Keratinocyte (primary cell): ENCODE data around the gene HAP1.

ENCODE experiments used
- EZH2 ChIP-seq: IDR thresholded peaks from one replicate; pipeline ENCODE4 v1.6.1; 2012; ENCODE audit warnings: inconsistent platforms, mild to moderate bottlenecking, low read length, moderate library complexity
- TF ChIP-seq, protein P1 (sequence below), 3 experiments: IDR thresholded peaks in 1 of 3; conservative IDR thresholded peaks in 1 of 3; optimal IDR thresholded peaks in 1 of 3; 2 replicates in 2 of 3; 3 replicates in 1 of 3; pipeline versions ENCODE3 to v1.5.1; 2011; ENCODE audit warnings: low read length in 3 of 3, mild to moderate bottlenecking in 3 of 3, moderate library complexity in 2 of 3, control low read depth in 1 of 3, inconsistent platforms in 1 of 3; ENCODE audit not compliant: insufficient read depth in 2 of 3; ENCODE audit errors: extremely low read depth in 1 of 3

DNA sequence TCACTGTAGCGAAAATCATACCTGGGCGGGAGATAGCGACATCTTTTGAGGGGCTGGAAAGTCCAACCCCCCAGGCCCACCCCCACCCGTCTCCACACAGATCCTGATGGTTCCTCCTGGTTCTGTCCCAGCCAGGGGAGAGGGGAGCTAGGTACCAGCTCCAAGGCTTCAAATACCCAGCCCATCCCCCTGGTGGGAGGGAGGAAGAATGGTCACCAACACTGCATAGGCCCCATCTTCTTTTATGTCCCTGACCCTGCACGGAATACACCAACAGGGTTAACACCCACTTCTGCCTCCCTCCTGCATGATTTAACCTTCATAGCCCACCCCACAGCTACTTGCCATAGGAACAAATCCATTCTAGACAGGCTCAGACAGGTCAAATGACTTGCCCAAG lies 9.3 kb downstream of the HAP1 start:
- TF ChIP-seq, protein P1, sequence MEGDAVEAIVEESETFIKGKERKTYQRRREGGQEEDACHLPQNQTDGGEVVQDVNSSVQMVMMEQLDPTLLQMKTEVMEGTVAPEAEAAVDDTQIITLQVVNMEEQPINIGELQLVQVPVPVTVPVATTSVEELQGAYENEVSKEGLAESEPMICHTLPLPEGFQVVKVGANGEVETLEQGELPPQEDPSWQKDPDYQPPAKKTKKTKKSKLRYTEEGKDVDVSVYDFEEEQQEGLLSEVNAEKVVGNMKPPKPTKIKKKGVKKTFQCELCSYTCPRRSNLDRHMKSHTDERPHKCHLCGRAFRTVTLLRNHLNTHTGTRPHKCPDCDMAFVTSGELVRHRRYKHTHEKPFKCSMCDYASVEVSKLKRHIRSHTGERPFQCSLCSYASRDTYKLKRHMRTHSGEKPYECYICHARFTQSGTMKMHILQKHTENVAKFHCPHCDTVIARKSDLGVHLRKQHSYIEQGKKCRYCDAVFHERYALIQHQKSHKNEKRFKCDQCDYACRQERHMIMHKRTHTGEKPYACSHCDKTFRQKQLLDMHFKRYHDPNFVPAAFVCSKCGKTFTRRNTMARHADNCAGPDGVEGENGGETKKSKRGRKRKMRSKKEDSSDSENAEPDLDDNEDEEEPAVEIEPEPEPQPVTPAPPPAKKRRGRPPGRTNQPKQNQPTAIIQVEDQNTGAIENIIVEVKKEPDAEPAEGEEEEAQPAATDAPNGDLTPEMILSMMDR (optimal IDR thresholded peaks at IDR 0.05 in 1 of 3, IDR thresholded peaks at IDR 0.05 in 1 of 3, conservative IDR thresholded peaks at IDR 0.05 in 1 of 3; ENCODE audit: extremely low read depth in 1 of 3, insufficient read depth in 2 of 3, low read length in 3 of 3), result no peak
- no peak for TF ChIP-seq EZH2
